Measurements from ENCODE around the gene SLC47A1.

The SLC47A1 gene

GRCh38 chr17:19592316-19592715 is 58.7 kb downstream of the SLC47A1 start:
- Histone ChIP-seq H3K9ac (ENCODE audit: low read length) (no peak overlapping the region), H3K79me1 (ENCODE audit: low read length) (no peaks in the 10 kb centered on the region), H2AK5ac (ENCODE audit: low read length) (no peak overlapping the region), H4K12ac (ENCODE audit: low read depth, low read length) (no peak overlapping the region), H2BK12ac (ENCODE audit: low read length) (no peak overlapping the region), H3K4me1 (ENCODE audit: control insufficient read depth in 1 of 2, insufficient read depth in 2 of 2, low read length in 2 of 2) (no peaks in the 10 kb centered on the region), H3K4me3 (ENCODE audit: low read depth, low read length) (no peak overlapping the region), H3K79me2 (ENCODE audit: control insufficient read depth, insufficient read depth, low read length, poor library complexity) (no peaks in the 10 kb centered on the region), H3K14ac (ENCODE audit: low read length) (no peak overlapping the region), H3K27me3 (ENCODE audit: insufficient read depth, low read length) (no peaks in the 10 kb centered on the region), H3K4ac (ENCODE audit: low read depth, low read length) (no peak overlapping the region), H2AFZ (ENCODE audit: insufficient read depth, low read length, poor library complexity) (no peak overlapping the region), H4K91ac (ENCODE audit: low read depth, low read length) (no peak overlapping the region), H3K27ac (ENCODE audit: low read depth, low read length) (no peak overlapping the region), H3K9me3 (ENCODE audit: insufficient read depth, low read depth, low read length) (no peaks in the 10 kb centered on the region), H4K8ac (ENCODE audit: low read depth, low read length) (no peak overlapping the region), H3K23ac (ENCODE audit: low read length) (no peak overlapping the region), H2BK5ac (ENCODE audit: low read depth, low read length, poor library complexity) (no peak overlapping the region), H3K4me2 (ENCODE audit: low read length) (no peak overlapping the region), H3K36me3 (ENCODE audit: control insufficient read depth in 1 of 2, insufficient read depth in 2 of 2, low read length in 2 of 2) (no peaks in the 10 kb centered on the region), H3K18ac (ENCODE audit: low read length) (no peak overlapping the region), H2BK120ac (ENCODE audit: insufficient read depth, low read length, poor library complexity) (no peak overlapping the region)
- DNase-seq, result no peak
- WGBS (ENCODE audit: extremely low coverage, insufficient coverage, insufficient read length), result 100% methylated on average over 1 of the region's 4 CpGs

GRCh38 chr17:19596869-19597268 is 63.2 kb downstream of the SLC47A1 start:
- Histone ChIP-seq H3K9me3 (ENCODE audit: insufficient read depth, low read depth, low read length) (no peaks in the 10 kb centered on the region), H3K4me1 (ENCODE audit: control insufficient read depth in 1 of 2, insufficient read depth in 2 of 2, low read length in 2 of 2) (no peaks in the 10 kb centered on the region), H3K79me2 (ENCODE audit: control insufficient read depth, insufficient read depth, low read length, poor library complexity) (no peaks in the 10 kb centered on the region), H3K4ac (ENCODE audit: low read depth, low read length) (no peak overlapping the region), H3K27me3 (ENCODE audit: insufficient read depth, low read length) (no peaks in the 10 kb centered on the region), H3K27ac (ENCODE audit: low read depth, low read length) (no peak overlapping the region), H3K4me2 (ENCODE audit: low read length) (no peak overlapping the region), H4K8ac (ENCODE audit: low read depth, low read length) (no peak overlapping the region), H3K9ac (ENCODE audit: low read length) (peak overlapping the region; percentile 53), H4K12ac (ENCODE audit: low read depth, low read length) (no peak overlapping the region), H3K36me3 (ENCODE audit: control insufficient read depth in 1 of 2, insufficient read depth in 2 of 2, low read length in 2 of 2) (no peaks in the 10 kb centered on the region), H3K79me1 (ENCODE audit: low read length) (no peaks in the 10 kb centered on the region), H3K14ac (ENCODE audit: low read length) (no peak overlapping the region), H2BK12ac (ENCODE audit: low read length) (no peak overlapping the region), H3K4me3 (ENCODE audit: low read depth, low read length) (no peak overlapping the region), H4K91ac (ENCODE audit: low read depth, low read length) (no peak overlapping the region), H3K18ac (ENCODE audit: low read length) (no peak overlapping the region), H2AFZ (ENCODE audit: insufficient read depth, low read length, poor library complexity) (no peak overlapping the region), H2BK120ac (ENCODE audit: insufficient read depth, low read length, poor library complexity) (no peak overlapping the region), H2BK5ac (ENCODE audit: low read depth, low read length, poor library complexity) (no peak overlapping the region), H2AK5ac (ENCODE audit: low read length) (no peak overlapping the region), H3K23ac (ENCODE audit: low read length) (no peak overlapping the region)
- no peak for DNase-seq
- WGBS (ENCODE audit: extremely low coverage, insufficient coverage, insufficient read length), result no CpG with 5 or more reads among the region's 5 CpGs

GRCh38 chr17:19610311-19610710 is 76.7 kb downstream of the SLC47A1 start:
- Histone ChIP-seq H4K12ac (ENCODE audit: low read depth, low read length) (no peak overlapping the region), H3K23ac (ENCODE audit: low read length) (no peak overlapping the region), H4K8ac (ENCODE audit: low read depth, low read length) (no peak overlapping the region), H3K9ac (ENCODE audit: low read length) (no peak overlapping the region), H3K14ac (ENCODE audit: low read length) (no peak overlapping the region), H2BK12ac (ENCODE audit: low read length) (no peak overlapping the region), H3K18ac (ENCODE audit: low read length) (no peak overlapping the region), H3K27me3 (ENCODE audit: insufficient read depth, low read length) (no peaks in the 10 kb centered on the region), H3K79me1 (ENCODE audit: low read length) (no peaks in the 10 kb centered on the region), H2AK5ac (ENCODE audit: low read length) (no peak overlapping the region), H3K4ac (ENCODE audit: low read depth, low read length) (no peak overlapping the region), H3K4me1 (ENCODE audit: control insufficient read depth in 1 of 2, insufficient read depth in 2 of 2, low read length in 2 of 2) (no peaks in the 10 kb centered on the region), H2AFZ (ENCODE audit: insufficient read depth, low read length, poor library complexity) (no peak overlapping the region), H3K4me3 (ENCODE audit: low read depth, low read length) (no peak overlapping the region), H2BK5ac (ENCODE audit: low read depth, low read length, poor library complexity) (no peak overlapping the region), H3K27ac (ENCODE audit: low read depth, low read length) (no peak overlapping the region), H4K91ac (ENCODE audit: low read depth, low read length) (no peak overlapping the region), H3K36me3 (ENCODE audit: control insufficient read depth in 1 of 2, insufficient read depth in 2 of 2, low read length in 2 of 2) (no peaks in the 10 kb centered on the region), H2BK120ac (ENCODE audit: insufficient read depth, low read length, poor library complexity) (no peak overlapping the region), H3K4me2 (ENCODE audit: low read length) (no peak overlapping the region), H3K79me2 (ENCODE audit: control insufficient read depth, insufficient read depth, low read length, poor library complexity) (no peaks in the 10 kb centered on the region), H3K9me3 (ENCODE audit: insufficient read depth, low read depth, low read length) (no peaks in the 10 kb centered on the region)
- WGBS (ENCODE audit: extremely low coverage, insufficient coverage, insufficient read length), result no CpG with 5 or more reads among the region's 2 CpGs
- no peak for DNase-seq

- H2BK5ac ChIP-seq (ENCODE audit: low read depth, low read length, poor library complexity), result no peak overlapping the region
- H3K9me3 ChIP-seq (ENCODE audit: insufficient read depth, low read depth, low read length), result no peaks in the 10 kb centered on the region
- no peak overlapping the region for H2BK120ac ChIP-seq (ENCODE audit: insufficient read depth, low read length, poor library complexity)
- H3K79me2 ChIP-seq (ENCODE audit: control insufficient read depth, insufficient read depth, low read length, poor library complexity), result no peaks in the 10 kb centered on the region
- no peak overlapping the region for H4K91ac ChIP-seq (ENCODE audit: low read depth, low read length)
- H3K79me1 ChIP-seq (ENCODE audit: low read length), result no peaks in the 10 kb centered on the region
- no peak overlapping the region for H3K23ac ChIP-seq (ENCODE audit: low read length)
- no peak overlapping the region for H4K12ac ChIP-seq (ENCODE audit: low read depth, low read length)
- H3K27ac ChIP-seq (ENCODE audit: low read depth, low read length), result no peak overlapping the region
- H3K4ac ChIP-seq (ENCODE audit: low read depth, low read length), result no peak overlapping the region
- WGBS (ENCODE audit: extremely low coverage, insufficient coverage, insufficient read length), result no CpG with 5 or more reads among the region's 5 CpGs
- no peak for DNase-seq
- H3K36me3 ChIP-seq (ENCODE audit: control insufficient read depth in 1 of 2, insufficient read depth in 2 of 2, low read length in 2 of 2), result no peaks in the 10 kb centered on the region
- no peak overlapping the region for H2AK5ac ChIP-seq (ENCODE audit: low read length)
- no peak overlapping the region for H4K8ac ChIP-seq (ENCODE audit: low read depth, low read length)
- no peaks in the 10 kb centered on the region for H3K27me3 ChIP-seq (ENCODE audit: insufficient read depth, low read length)
- H3K14ac ChIP-seq (ENCODE audit: low read length), result no peak overlapping the region
- no peak overlapping the region for H2BK12ac ChIP-seq (ENCODE audit: low read length)
- H2AFZ ChIP-seq (ENCODE audit: insufficient read depth, low read length, poor library complexity), result no peak overlapping the region
- H3K4me3 ChIP-seq (ENCODE audit: low read depth, low read length), result no peak overlapping the region
- H3K4me1 ChIP-seq (ENCODE audit: control insufficient read depth in 1 of 2, insufficient read depth in 2 of 2, low read length in 2 of 2), result no peaks in the 10 kb centered on the region
- no peak overlapping the region for H3K4me2 ChIP-seq (ENCODE audit: low read length)
- no peak overlapping the region for H3K18ac ChIP-seq (ENCODE audit: low read length)
- no peak overlapping the region for H3K9ac ChIP-seq (ENCODE audit: low read length)
Measured at GRCh38 chr17:19610879-19611278, 77.2 kb downstream of the SLC47A1 start.
